Superior temporal gyrus (tissue), 1 donor: ENCODE measurements around the gene OR5H14.

Experiments
- DNase-seq: peaks from one replicate; pipeline ENCODE4 v3.0.0-alpha.2; 2016; ENCODE audit errors: extremely low spot score

OR5H14 gene

DNA sequence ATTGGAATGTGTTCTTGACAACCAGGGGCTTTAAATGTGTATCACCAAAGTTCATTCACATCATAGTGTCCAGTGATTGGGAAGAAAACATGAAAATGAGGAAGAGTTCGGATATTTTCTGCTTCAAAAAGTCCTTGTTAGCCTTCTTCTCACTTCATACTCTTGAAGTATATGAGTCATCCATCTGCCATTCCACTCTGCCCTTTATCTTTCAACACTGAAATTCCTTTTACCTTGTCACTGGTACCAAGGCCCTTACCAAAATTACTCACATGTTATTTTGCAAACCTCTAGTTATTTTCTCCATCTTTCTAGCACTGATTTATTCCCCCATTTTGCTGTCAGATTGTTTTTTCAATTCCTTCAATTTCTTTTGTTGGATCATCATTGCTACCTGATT lies 51.7 kb downstream of the OR5H14 start:
- DNase-seq = no peak
